ENCODE data around the gene GNG12. TPM values are rescaled to one million over a fixed set of nuclear protein-coding genes. Genes with fewer than 3 reads are reported as not detected.

GNG12 gene
- total RNA-seq, 2 experiments from 2014 or later = not detected

DNA sequence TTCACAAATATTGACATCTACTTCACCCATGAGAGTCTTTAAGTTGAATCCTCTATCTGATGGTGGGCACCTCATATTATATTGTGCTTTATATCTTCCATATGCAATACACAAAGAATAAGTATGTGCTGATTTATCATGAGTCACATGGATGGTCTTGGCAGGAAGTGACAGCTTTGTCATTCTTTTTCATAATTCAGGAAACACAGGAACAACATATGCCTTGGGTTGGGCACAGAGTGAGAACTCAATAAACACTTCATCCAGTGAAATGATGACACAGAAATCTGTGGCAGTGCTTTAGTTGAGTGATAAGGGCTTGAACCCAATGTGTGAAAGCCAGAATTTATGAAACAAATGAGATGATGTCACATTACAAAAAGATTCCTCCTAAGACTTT lies 107.0 kb downstream of the GNG12 start:
- TF ChIP-seq CTCF (IDR thresholded peaks at IDR 0.05) = no peak
- H3K9me3 Mint-ChIP-seq = no peaks in the 10 kb centered on the region
- ATAC-seq (no peak), DNase-seq (no peak)
- H3K27me3 Mint-ChIP-seq = peaks cover 3% of the 10 kb centered on the region
- peaks cover 11% of the 10 kb centered on the region for H3K4me1 Mint-ChIP-seq (ENCODE audit: low read depth)
- intact Hi-C loops (cut with micrococcal nuclease) = no loop called here
- no peaks in the 10 kb centered on the region for H3K36me3 Mint-ChIP-seq (ENCODE audit: low read depth)
- no peak overlapping the region for H3K27ac Mint-ChIP-seq
- no peak overlapping the region for H3K4me3 Mint-ChIP-seq
- ChIA-PET CTCF (no interaction called here), POLR2A (no interaction called here)

DNA sequence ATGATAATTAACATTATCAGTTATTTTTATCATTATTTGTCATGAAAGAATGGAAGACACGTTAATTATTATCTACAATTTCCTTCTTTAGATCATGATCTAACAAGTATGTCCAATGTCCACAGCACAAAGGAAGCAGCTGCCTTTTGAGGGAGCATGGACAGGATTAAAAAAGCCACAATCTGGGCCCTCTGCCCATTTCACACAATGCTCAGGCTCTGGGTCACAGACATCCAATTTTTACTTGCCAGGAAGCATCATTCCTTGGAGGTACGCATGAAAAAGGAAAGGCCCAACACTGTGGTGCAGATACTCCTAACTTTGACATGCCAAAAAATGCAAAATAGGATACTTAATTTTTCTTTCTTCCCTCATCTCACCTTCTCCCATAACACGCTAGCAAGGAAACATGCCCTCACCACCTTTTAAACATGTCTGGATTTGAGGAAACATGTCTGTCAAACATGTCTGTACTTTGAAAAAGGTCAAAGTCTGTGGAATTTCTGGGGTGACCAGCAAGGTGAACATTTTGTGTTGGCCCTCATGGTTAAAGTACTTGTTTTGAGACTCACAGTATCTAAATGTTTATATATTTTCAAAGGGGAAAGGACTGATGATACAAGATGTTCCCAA lies 108.2 kb downstream of the GNG12 start:
- H3K9me3 Mint-ChIP-seq = no peaks in the 10 kb centered on the region
- ATAC-seq (no peak), DNase-seq (no peak)
- no peak overlapping the region for H3K27ac Mint-ChIP-seq
- no peak overlapping the region for H3K4me3 Mint-ChIP-seq
- no peaks in the 10 kb centered on the region for H3K36me3 Mint-ChIP-seq (ENCODE audit: low read depth)
- ChIA-PET CTCF (interaction anchor here (1.9 kb wide), 1 partner anchor 35 kb away, joined by 8 read pairs; no protein-coding TSS in a partner anchor), POLR2A (no interaction called here)
- TF ChIP-seq CTCF (IDR thresholded peaks at IDR 0.05) = no peak
- intact Hi-C loops (cut with micrococcal nuclease) = no loop called here
- H3K27me3 Mint-ChIP-seq = peaks cover 3% of the 10 kb centered on the region
- H3K4me1 Mint-ChIP-seq (ENCODE audit: low read depth) = peaks cover 11% of the 10 kb centered on the region

DNA sequence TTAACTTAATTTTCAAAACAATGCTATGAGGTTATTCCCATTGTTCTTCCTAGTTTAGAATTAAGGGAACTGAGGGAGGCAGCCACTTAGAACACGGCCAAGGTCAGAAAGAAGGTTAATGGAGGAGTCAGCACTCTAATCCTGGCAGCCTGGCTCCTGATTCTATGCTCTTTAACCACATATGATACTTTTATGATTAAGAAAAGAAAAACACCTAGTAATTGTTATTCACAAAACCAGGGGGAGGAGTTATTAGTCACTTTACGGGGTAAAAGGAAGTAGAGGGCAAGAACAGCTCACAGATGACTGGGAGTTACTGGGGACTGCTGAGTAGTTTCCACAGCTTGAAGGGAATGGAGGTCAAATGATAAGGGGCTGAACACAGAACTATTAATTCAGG lies 109.6 kb downstream of the GNG12 start:
- Mint-ChIP-seq H3K27ac (no peak overlapping the region), H3K4me1 (ENCODE audit: low read depth) (peaks cover 6% of the 10 kb centered on the region), H3K4me3 (no peak overlapping the region), H3K27me3 (no peaks in the 10 kb centered on the region), H3K9me3 (no peaks in the 10 kb centered on the region), H3K36me3 (ENCODE audit: low read depth) (no peaks in the 10 kb centered on the region)
- intact Hi-C loops (cut with micrococcal nuclease) = no loop called here
- TF ChIP-seq CTCF (IDR thresholded peaks at IDR 0.05) = no peak
- peak; percentile 95 for ATAC-seq
- DNase-seq = peak; percentile 39
- ChIA-PET POLR2A (interaction anchor here (1.2 to 1.3 kb wide), 2 partner anchors 11 to 38 kb away, joined by 3 read pairs; partner anchors contain the start of gene GADD45A), CTCF (interaction anchor here (1.3 to 1.9 kb wide), 5 partner anchors 22 to 39 kb away, joined by 3 to 8 read pairs (median 4); no protein-coding TSS in a partner anchor)

GRCh38 chr1:67723126-67723525 lies 110.1 kb downstream of the GNG12 start:
- no peak for ATAC-seq
- ChIA-PET CTCF (interaction anchor here (1.3 to 1.9 kb wide), 5 partner anchors 22 to 39 kb away, joined by 3 to 8 read pairs (median 4); no protein-coding TSS in a partner anchor), POLR2A (interaction anchor here (1.3 kb wide), 1 partner anchor 37 kb away, joined by 3 read pairs; the partner anchor contains the start of gene GADD45A)
- Mint-ChIP-seq H3K4me3 (no peak overlapping the region), H3K36me3 (ENCODE audit: low read depth) (no peaks in the 10 kb centered on the region), H3K9me3 (no peaks in the 10 kb centered on the region), H3K27me3 (no peaks in the 10 kb centered on the region), H3K4me1 (ENCODE audit: low read depth) (peaks cover 6% of the 10 kb centered on the region), H3K27ac (no peak overlapping the region)
- no peak for DNase-seq
- no peak for TF ChIP-seq CTCF (IDR thresholded peaks at IDR 0.05)
- intact Hi-C loops (cut with micrococcal nuclease) = no loop called here

DNA sequence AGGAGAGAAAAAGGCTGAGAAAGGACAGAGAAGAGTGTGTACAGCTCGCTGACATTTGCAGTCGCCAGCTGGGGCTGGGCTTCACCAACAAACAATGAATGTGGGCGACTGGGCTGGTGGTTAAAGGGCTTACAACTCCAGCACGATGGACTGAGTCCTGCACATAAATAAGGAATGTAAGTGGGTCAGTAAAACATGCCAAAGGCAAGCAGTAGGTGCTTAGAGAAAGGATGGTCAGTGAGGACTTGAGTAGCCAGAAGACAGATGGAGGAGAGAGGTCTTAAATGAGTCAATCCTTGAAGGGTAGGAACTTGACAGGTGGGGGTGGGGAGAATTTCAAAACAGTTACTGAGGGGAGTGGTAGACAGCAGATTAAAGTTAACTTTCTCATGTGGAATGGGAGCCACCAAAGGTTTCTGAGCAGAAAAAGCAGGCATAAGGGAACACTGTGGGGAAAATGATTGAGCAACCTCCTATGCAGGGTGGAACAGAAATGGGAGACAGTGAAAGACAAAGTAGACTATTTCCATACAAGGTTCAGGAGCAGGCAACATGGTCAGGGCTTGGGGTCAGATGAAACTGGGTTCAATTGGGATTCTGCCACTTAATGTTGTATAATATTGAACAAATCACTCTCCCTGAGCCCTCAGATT lies 110.8 kb downstream of the GNG12 start:
- peaks cover 6% of the 10 kb centered on the region for H3K4me1 Mint-ChIP-seq (ENCODE audit: low read depth)
- CTCF ChIA-PET = interaction anchor here (1.9 to 2.1 kb wide), 2 partner anchors 38 to 161 kb away, joined by 6 to 10 read pairs; no protein-coding TSS in a partner anchor

More for the DNA sequence above, 110.8 kb downstream of the GNG12 start:
- DNase-seq = no peak
- no peak overlapping the region for H3K27ac Mint-ChIP-seq
- no peak overlapping the region for H3K4me3 Mint-ChIP-seq
- no peak for ATAC-seq
- no peaks in the 10 kb centered on the region for H3K36me3 Mint-ChIP-seq (ENCODE audit: low read depth)
- POLR2A ChIA-PET = interaction anchor here (0.6 kb wide), 1 partner anchor 218 kb away, joined by 3 read pairs; no protein-coding TSS in a partner anchor
- intact Hi-C loops (cut with micrococcal nuclease) = no loop called here
- TF ChIP-seq CTCF (IDR thresholded peaks at IDR 0.05) = no peak
- H3K27me3 Mint-ChIP-seq = no peaks in the 10 kb centered on the region
- H3K9me3 Mint-ChIP-seq = no peaks in the 10 kb centered on the region
